Temporal lobe (tissue), 1 donor: ENCODE results near the gene ZNF568. TPM values are rescaled to one million over a fixed set of nuclear protein-coding genes. Genes with fewer than 3 reads are reported as not detected.

ENCODE experiments used
- total RNA-seq: library from RNA; depleted of rRNA; stranded (reverse); fragments of >200 nt; gene quantifications from one replicate; pipeline ENCODE4 v1.2.3, GENCODE V29; 2014

The ZNF568 gene
- total RNA-seq, 1 donor from 2014 or later: 27.3 TPM

Other genes with a start within 250 kb of the ZNF568 start
- 28.0 TPM for gene ZNF461, start 249.5 kb upstream of the ZNF568 start, total RNA-seq
- gene ZNF567, start 228.7 kb upstream of the ZNF568 start, total RNA-seq: 11.6 TPM
- gene ZNF850, start 143.5 kb upstream of the ZNF568 start, total RNA-seq: 6.4 TPM
- gene ZNF790, start 77.9 kb upstream of the ZNF568 start, total RNA-seq: 18.7 TPM
- gene ZNF345, start 65.5 kb upstream of the ZNF568 start, total RNA-seq: 26.8 TPM
- gene ZNF829, start within 50 bp of the ZNF568 start, total RNA-seq: 6.1 TPM
- gene ZNF420, start 162.1 kb downstream of the ZNF568 start, total RNA-seq: 31.5 TPM